NCI-H2227 (cell line): ENCODE data around the gene CACNB4.

Experiments used
- DNase-seq: peaks from one replicate; lab custom pipeline; 2025; ENCODE audit not compliant: unreplicated experiment; lab: John Stamatoyannopoulos, UW

CACNB4 gene

GRCh38 chr2:151977631-151978030 lies 121.2 kb downstream of the CACNB4 start:
- no peak for DNase-seq

- DNase-seq = no peak
Observed at GRCh38 chr2:151976945-151977353, 121.9 kb downstream of the CACNB4 start.

GRCh38 chr2:151975460-151976414 lies 123.1 kb downstream of the CACNB4 start:
- no peak for DNase-seq

GRCh38 chr2:151974988-151975387 lies 123.9 kb downstream of the CACNB4 start:
- no peak for DNase-seq

GRCh38 chr2:151973901-151974199 lies 125.0 kb downstream of the CACNB4 start:
- DNase-seq = peak; percentile 86

GRCh38 chr2:151973013-151973900 lies 125.6 kb downstream of the CACNB4 start:
- DNase-seq = peak; percentile 35

- DNase-seq = peak; percentile 19
Observed at GRCh38 chr2:151972241-151973012, 126.4 kb downstream of the CACNB4 start.

- no peak for DNase-seq
Observed at GRCh38 chr2:151971301-151972051, 127.4 kb downstream of the CACNB4 start.

- no peak for DNase-seq
Observed at GRCh38 chr2:151968770-151969470, 129.9 kb downstream of the CACNB4 start.

- DNase-seq = peak; percentile 14
Observed at GRCh38 chr2:151967829-151968722, 130.8 kb downstream of the CACNB4 start.

- no peak for DNase-seq
Observed at GRCh38 chr2:151965884-151966283, 133.0 kb downstream of the CACNB4 start.

- no peak for DNase-seq
Observed at GRCh38 chr2:151961558-151961957, 137.3 kb downstream of the CACNB4 start.

GRCh38 chr2:151959238-151959637 lies 139.6 kb downstream of the CACNB4 start:
- no peak for DNase-seq

- no peak for DNase-seq
Observed at GRCh38 chr2:151953467-151953866, 145.4 kb downstream of the CACNB4 start.

GRCh38 chr2:151952691-151953456 lies 146.0 kb downstream of the CACNB4 start:
- DNase-seq = no peak

- no peak for DNase-seq
Observed at GRCh38 chr2:151947813-151948165, 151.1 kb downstream of the CACNB4 start.

- no peak for DNase-seq
Observed at GRCh38 chr2:151946899-151947812, 151.7 kb downstream of the CACNB4 start.
